Right ventricle myocardium superior (tissue), 1 donor: Measurements from ENCODE around the gene TLR9. TPM values are rescaled to one million over a fixed set of nuclear protein-coding genes. Genes with fewer than 3 reads are reported as not detected.
A peak's percentile ranks its signal among the peaks of the same experiment; 100 is the strongest.

Experiments
- ATAC-seq: fragments of 200-7000 bp; cut with Tn5 transposase; one replicate; pipeline ENCODE4 v1.9.1; 2020; ENCODE audit warnings: mild to moderate bottlenecking; ENCODE audit not compliant: poor library complexity
- DNase-seq: peaks from one replicate; pipeline ENCODE4 v3.0.0-alpha.2; 2020
- intact Hi-C: fragments of 100-400 bp; cut with DNase I; formaldehyde crosslinking; loops from one replicate; pipeline ENCODE4 v1.11.2; 2022
- total RNA-seq: library from RNA; stranded (reverse); fragmentation: NEBNext Ultra II Directional; extraction: Animal tissue kit (Norgen Biotek cat#: 25700); gene quantifications from one replicate; pipeline ENCODE4 v1.2.1, GENCODE V29; 2021
- donor health status: DM: no; HTN: yes; CAD: no; lungs with severe emphysema.

Gene TLR9
- total RNA-seq, 1 donor from 2014 or later: 0.32 TPM

DNA sequence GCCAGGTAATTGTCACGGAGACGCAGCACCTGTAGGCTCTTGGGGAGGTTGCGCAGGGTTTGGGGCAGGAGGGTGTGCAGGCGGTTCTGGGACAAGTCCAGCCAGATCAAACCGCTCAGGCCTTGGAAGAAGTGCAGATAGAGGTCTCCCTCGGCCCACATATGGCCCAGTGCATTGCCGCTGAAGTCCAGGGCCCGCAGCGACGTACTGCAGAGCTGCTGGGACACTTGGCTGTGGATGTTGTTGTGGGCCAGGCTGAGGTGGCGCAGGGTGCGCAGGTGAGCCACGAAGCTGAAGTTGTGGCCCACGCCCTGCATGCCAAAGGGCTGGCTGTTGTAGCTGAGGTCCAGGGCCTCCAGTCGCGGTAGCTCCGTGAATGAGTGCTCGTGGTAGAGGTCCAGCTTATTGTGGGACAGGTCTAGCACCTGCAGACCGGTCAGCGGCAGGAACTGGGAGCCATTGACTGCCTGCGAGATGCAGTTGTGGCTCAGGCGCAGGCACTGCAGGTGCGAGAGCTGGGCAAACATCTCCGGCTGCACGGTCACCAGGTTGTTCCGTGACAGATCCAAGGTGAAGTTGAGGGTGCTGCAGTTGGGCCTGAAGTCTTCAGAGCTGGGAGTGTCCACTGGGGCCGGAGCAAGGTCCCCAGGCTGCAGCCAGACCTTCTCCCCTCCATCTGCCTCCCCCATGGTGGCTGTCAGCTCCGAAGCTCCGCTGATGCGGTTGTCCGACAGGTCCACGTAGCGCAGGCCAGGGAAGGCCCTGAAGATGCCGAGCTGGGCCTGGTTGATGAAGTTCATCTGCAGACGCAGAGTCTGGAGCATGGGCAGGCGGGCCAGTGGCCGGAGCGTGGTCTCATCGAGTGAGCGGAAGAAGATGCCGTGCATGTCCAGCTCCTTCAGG, 2.9 kb downstream of the TLR9 start:
- no peak for DNase-seq
- intact Hi-C loops: no loop called here
- ATAC-seq: no peak

DNA sequence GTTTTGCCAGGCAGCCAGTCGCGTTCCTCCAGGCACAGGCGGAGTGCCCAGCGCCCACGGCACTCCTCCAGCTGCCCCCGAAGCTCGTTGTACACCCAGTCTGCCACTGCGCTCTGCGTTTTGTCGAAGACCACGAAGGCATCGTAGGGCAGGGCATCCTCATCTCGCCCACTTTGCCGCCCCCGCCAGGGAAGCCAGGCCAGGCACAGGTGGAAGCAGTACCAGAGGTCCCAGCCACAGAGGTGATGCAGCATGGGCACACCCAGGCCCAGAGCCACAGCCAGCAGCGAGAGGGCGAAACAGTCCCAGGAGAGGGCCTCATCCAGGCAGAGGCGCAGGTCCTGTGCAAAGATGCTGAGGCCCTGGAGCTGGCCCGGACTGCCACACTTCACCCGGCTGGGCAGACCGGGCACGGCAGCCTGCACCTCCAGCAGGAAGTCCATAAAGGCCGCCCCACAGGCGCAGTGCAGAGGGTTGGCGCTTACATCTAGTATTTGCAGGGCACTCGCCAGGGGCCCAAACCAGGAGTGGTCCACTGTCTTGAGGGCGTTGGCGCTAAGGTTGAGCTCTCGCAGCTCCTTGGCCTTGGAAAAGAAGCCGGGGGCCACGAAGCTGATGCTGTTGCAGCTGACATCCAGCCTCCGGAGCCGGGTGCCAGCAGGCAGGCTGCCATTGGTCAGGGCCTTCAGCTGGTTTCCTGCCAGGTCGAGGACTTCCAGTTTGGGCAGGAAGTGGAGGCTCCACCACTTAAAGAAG, 3.7 kb downstream of the TLR9 start:
- intact Hi-C loops: no loop called here
- peak; percentile 70 for DNase-seq

DNA sequence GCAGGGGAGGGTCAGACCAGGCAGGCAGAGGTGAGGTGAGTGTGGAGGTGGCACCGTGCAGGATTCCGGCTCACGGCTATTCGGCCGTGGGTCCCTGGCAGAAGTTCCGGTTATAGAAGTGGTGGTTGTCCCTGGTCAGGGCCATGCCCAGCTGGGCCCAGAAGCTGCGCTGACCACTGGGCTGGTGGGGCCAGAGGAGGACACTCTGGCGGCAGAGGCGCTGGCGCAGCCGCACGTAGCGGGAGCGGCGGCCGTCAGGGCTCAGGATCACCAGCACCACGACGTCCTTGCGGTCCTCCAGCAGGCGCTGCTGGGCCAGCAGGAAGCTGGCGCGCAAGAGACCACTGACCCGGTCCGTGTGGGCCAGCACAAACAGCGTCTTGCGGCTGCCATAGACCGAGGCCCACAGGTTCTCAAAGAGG, 4.3 kb downstream of the TLR9 start:
- ATAC-seq (no peak), DNase-seq (no peak)
- intact Hi-C loops: no loop called here

More for the DNA sequence above, 3.7 kb downstream of the TLR9 start:
- no peak for ATAC-seq

- DNase-seq (peak; percentile 91), ATAC-seq (peak; percentile 78)
- intact Hi-C loops: no loop called here
These were observed 4.9 kb downstream of the TLR9 start for GRCh38 chr3:52220380-52221026.

DNA sequence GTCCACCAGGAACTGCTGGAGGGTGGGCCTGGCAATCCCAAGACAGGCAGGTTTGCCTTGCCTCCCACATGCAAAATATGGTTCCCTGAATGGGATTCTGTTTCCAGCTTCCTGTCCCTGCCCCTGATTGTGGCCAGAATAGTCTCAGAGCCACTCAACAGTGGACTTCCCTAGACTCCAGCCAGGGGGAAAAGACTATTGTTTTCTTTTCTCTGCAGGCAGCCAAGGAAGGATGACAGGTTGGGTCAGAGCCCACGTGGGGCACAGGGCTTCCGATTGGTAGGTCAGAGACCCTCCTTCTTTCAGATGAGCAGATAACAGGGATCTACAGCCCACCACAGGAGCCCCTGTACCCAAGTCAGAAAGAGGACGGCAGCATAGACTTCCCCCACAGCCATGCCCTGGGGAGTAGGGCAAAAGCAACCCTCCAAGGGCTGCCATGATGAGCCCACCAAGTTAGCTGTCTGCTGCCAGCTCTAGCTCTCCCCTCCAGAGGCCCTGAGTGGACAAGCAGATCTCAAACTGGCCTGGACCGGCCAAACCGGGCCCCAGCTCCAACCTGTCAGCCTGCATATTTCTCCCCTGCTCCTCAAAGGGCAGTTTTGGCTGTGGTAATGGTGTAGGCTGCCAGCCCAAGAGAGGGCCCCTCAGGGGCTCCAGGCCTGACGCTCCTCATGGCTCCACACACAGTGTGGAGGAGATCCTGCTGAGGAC, 6.4 kb downstream of the TLR9 start:
- intact Hi-C loops: loop anchor here (10.0 kb wide), 1 partner anchor 64 kb away; the partner anchor contains the start of gene POC1A
- ATAC-seq: no peak

DNA sequence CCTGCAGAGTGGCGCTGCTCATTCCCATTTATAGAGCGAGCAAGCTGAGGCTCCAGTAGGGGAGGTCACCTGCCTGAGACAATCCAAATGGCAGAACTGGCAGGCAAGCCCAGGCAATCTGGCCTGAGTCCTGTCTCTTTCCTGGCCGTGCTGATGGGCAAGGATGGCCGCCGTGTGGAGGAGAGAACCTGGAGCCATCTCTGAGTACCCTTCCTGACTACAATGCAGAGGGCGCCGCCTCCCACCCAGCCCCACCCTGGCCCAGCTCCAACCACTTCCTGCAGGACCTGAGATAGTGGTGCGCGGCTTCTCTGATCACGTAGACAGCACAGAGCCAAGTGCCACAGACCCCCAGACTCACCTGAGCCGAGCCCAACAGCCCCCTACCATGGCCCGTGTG, 7.0 kb downstream of the TLR9 start:
- ATAC-seq (no peak), DNase-seq (no peak)
- intact Hi-C loops: loop anchor here (10.0 kb wide), 1 partner anchor 64 kb away; the partner anchor contains the start of gene POC1A

More for the DNA sequence above, 6.4 kb downstream of the TLR9 start:
- no peak for DNase-seq

GRCh38 chr3:52218026-52218425, 7.4 kb downstream of the TLR9 start:
- intact Hi-C loops: loop anchor here (10.0 kb wide), 1 partner anchor 63 kb away; the partner anchor contains the start of gene POC1A
- no peak for DNase-seq
- no peak for ATAC-seq

DNA sequence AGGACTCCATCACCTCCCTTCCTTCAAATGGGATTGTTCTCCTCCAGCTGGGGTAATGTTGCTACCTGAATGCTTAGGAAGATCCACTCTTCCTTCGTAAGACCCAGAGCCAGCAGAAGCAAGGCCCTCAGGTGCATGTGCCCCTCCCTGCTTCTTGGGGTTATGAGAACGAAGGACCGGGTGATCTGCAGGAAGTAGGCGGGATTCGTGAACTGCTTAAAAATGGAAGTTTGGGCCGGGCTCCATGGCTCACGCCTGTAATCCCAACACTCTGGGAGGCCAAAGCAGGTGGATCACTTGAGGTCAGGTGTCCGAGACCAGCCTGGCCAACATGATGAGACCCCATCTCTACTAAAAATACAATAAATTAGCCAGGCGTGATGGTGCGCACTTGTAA, 8.0 kb downstream of the TLR9 start:
- ATAC-seq (no peak), DNase-seq (no peak)
- intact Hi-C loops: loop anchor here (10.0 kb wide), 1 partner anchor 63 kb away; the partner anchor contains the start of gene POC1A

- intact Hi-C loops: loop anchor here (10.0 kb wide), 1 partner anchor 62 kb away; the partner anchor contains the start of gene POC1A
- peak; percentile 47 for ATAC-seq
- DNase-seq: peak; percentile 77
These were observed 8.6 kb downstream of the TLR9 start for GRCh38 chr3:52216585-52217408.

- peak; percentile 33 for DNase-seq
- ATAC-seq: no peak
- intact Hi-C loops: loop anchor here (10.0 kb wide), 1 partner anchor 61 kb away; the partner anchor contains the start of gene POC1A
These were observed 10.1 kb downstream of the TLR9 start for GRCh38 chr3:52215351-52215750.

DNA sequence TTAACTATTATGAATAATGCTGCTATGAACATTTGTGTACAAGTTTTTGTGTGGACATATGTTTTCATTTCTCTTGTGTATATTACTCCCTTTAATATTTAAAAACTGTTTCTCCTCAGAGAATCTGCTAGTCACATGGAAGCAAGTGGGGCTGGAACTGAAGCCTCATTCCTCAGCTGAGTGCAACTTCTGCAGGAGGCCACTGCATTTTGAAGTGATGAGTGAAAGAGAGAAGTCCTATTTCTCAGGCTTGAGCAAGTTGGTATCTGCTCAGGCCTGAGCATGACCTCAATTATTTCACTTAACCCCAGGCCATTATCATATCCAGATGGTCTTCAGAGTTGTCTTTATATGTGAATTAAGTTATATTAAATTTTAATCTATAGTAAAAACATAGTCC, 11.5 kb downstream of the TLR9 start:
- intact Hi-C loops: loop anchor here (10.0 kb wide), 1 partner anchor 59 kb away; the partner anchor contains the start of gene POC1A
- no peak for ATAC-seq

GRCh38 chr3:52213005-52213404, 12.4 kb downstream of the TLR9 start:
- DNase-seq (peak; percentile 3), ATAC-seq (no peak)
- intact Hi-C loops: loop anchor here (10.0 kb wide), 1 partner anchor 58 kb away; the partner anchor contains the start of gene POC1A

More for the DNA sequence above, 11.5 kb downstream of the TLR9 start:
- no peak for DNase-seq

DNA sequence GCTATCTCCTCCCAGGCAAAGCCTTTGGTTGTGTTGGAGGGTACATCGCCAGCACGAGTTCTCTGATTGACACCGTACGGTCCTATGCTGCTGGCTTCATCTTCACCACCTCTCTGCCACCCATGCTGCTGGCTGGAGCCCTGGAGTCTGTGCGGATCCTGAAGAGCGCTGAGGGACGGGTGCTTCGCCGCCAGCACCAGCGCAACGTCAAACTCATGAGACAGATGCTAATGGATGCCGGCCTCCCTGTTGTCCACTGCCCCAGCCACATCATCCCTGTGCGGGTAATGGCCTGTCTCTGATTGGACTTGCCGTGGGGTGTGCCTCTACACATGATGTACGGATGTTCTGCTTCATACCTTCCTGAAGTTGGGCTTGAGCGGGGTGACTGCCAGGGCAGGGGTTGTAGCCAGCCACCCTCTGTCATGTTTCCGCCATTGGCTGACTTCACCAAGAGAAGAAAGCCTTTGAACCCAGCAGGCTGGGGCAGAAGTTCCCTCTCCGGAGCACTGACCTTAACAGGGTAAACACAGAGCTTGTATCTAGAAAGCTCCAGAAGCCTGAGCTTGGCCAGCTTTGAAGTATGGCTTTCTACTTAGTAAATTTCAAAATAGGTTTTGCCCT, 14.1 kb downstream of the TLR9 start:
- DNase-seq (peak; percentile 4), ATAC-seq (no peak)
- intact Hi-C loops: loop anchor here (10.0 kb wide), 1 partner anchor 57 kb away; the partner anchor contains the start of gene POC1A

- intact Hi-C loops: loop anchor here (10.0 kb wide), 1 partner anchor 56 kb away; the partner anchor contains the start of gene POC1A
- no peak for DNase-seq
- peak; percentile 51 for ATAC-seq
These were observed 14.8 kb downstream of the TLR9 start for GRCh38 chr3:52210550-52211046.

GRCh38 chr3:52210037-52210436, 15.4 kb downstream of the TLR9 start:
- ATAC-seq: no peak
- intact Hi-C loops: loop anchor here (10.0 kb wide), 1 partner anchor 55 kb away; the partner anchor contains the start of gene POC1A

DNA sequence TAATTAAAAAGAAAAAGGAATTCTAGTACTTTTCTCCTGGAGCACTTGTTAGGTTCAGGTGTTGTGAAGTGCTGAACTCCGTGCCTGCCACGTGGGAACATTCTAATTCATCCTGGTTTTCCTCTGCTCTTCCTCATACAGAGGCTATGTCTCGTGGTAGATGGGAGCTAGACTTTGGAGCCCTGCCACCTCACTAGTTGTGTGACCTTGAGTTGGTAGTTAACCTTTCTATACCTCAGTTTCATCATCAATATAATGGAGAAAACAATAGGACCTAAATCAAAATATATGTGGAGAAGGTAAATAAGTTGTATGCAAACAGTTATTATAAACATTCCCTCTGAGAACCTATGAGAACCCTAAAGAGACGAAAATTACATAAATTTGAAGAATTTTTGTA, 16.9 kb downstream of the TLR9 start:
- DNase-seq (no peak), ATAC-seq (no peak)
- intact Hi-C loops: no loop called here

More at GRCh38 chr3:52210037-52210436, 15.4 kb downstream of the TLR9 start:
- DNase-seq: no peak
